ENCODE data around the gene RPSA.

DNA sequence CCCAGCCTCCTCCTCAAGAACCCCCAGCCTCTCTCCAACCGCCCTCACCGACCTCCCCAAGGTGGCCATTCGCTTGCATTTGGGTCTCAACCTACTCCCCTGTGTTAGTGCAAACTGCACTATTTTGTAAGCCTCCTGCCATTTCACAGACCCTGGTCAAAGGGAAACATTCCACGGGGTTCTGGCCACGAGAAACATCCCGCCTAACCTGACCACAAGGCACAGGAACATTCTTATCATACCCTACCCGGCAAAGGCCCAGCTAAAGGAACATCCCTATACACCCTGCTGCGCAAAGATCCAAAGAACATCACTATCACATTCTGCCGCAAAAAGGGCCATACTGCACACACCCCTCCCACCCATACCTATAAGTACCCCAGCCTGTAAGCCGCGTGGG, 22.9 kb downstream of the RPSA start:
- TF ChIP-seq POLR2A (IDR thresholded peaks at IDR 0.05; ENCODE audit: low read depth, low read length) (no peak), POLR2AphosphoS5 (IDR thresholded peaks at IDR 0.05; ENCODE audit: low read depth, low read length) (no peak), PAX5 (IDR thresholded peaks at IDR 0.05; ENCODE audit: insufficient read depth, low read length, severe bottlenecking) (no peak), TAF1 (IDR thresholded peaks at IDR 0.05; ENCODE audit: low read depth, low read length) (no peak), POU2F2 (IDR thresholded peaks at IDR 0.05; ENCODE audit: low read depth, low read length) (no peak), SPI1 (IDR thresholded peaks at IDR 0.05; ENCODE audit: low read depth, low read length) (no peak)
